Measurements from ENCODE around the gene GJA1. TPM values are rescaled to one million over a fixed set of nuclear protein-coding genes. Genes with fewer than 3 reads are reported as not detected.
"Not testable (repeated sequence)": the region's sequence is repeated elsewhere in the genome, so short reads cannot be mapped to it uniquely, and the experiment has no call there.

Gene GJA1
- total RNA-seq, 1 donor from 2014 or later, result 322 TPM

GRCh38 chr6:121434037-121434770, 1.2 kb upstream of the GJA1 start:
- intact Hi-C loops (cut with micrococcal nuclease), result loop anchor here (10.0 kb wide), 1 partner anchor 231 kb away; no protein-coding TSS in a partner anchor
- ATAC-seq, result peak; percentile 25
- no peak for DNase-seq

GRCh38 chr6:121436274-121436857, 920 bp downstream of the GJA1 start:
- ATAC-seq (peak; percentile 17), DNase-seq (no peak)
- intact Hi-C loops (cut with micrococcal nuclease), result loop anchor here (5.0 to 10.0 kb wide), 2 partner anchors 228 to 411 kb away; no protein-coding TSS in a partner anchor

- intact Hi-C loops (cut with micrococcal nuclease), result loop anchor here (5.0 to 10.0 kb wide), 2 partner anchors 228 to 410 kb away; no protein-coding TSS in a partner anchor
- ATAC-seq (peak; percentile 42), DNase-seq (peak; percentile 55)
Measured at GRCh38 chr6:121436960-121437850, 1.8 kb downstream of the GJA1 start.

- intact Hi-C loops (cut with micrococcal nuclease), result loop anchor here (5.0 to 10.0 kb wide), 2 partner anchors 227 to 409 kb away; no protein-coding TSS in a partner anchor
- DNase-seq (peak; percentile 53), ATAC-seq (peak; percentile 5)
Measured at GRCh38 chr6:121437851-121438651, 2.6 kb downstream of the GJA1 start.

- ATAC-seq, result no peak
- no peak for DNase-seq
- intact Hi-C loops (cut with micrococcal nuclease), result loop anchor here (5.0 to 10.0 kb wide), 2 partner anchors 226 to 408 kb away; no protein-coding TSS in a partner anchor
Measured at GRCh38 chr6:121438869-121439268, 3.4 kb downstream of the GJA1 start.

- DNase-seq, result no peak
- intact Hi-C loops (cut with micrococcal nuclease), result loop anchor here (5.0 to 10.0 kb wide), 2 partner anchors 225 to 408 kb away; no protein-coding TSS in a partner anchor
- no peak for ATAC-seq
Measured at GRCh38 chr6:121439475-121439874, 4.0 kb downstream of the GJA1 start.

- no peak for ATAC-seq
- intact Hi-C loops (cut with micrococcal nuclease), result loop anchor here (5.0 to 10.0 kb wide), 3 partner anchors 142 to 407 kb away; no protein-coding TSS in a partner anchor
Measured at GRCh38 chr6:121439926-121440325, 4.5 kb downstream of the GJA1 start.

GRCh38 chr6:121441477-121441876, 6.0 kb downstream of the GJA1 start:
- ATAC-seq (no peak), DNase-seq (no peak)
- intact Hi-C loops (cut with micrococcal nuclease), result loop anchor here (5.0 kb wide), 1 partner anchor 141 kb away; no protein-coding TSS in a partner anchor

More at GRCh38 chr6:121439926-121440325, 4.5 kb downstream of the GJA1 start:
- DNase-seq, result no peak

GRCh38 chr6:121442576-121442975, 7.1 kb downstream of the GJA1 start:
- ATAC-seq (peak; percentile 51), DNase-seq (no peak)
- intact Hi-C loops (cut with micrococcal nuclease), result loop anchor here (5.0 kb wide), 1 partner anchor 140 kb away; no protein-coding TSS in a partner anchor

GRCh38 chr6:121443971-121444541, 8.6 kb downstream of the GJA1 start:
- DNase-seq (no peak), ATAC-seq (peak; percentile 84)
- intact Hi-C loops (cut with micrococcal nuclease), result loop anchor here (5.0 kb wide), 1 partner anchor 138 kb away; no protein-coding TSS in a partner anchor

GRCh38 chr6:121446705-121447104, 11.3 kb downstream of the GJA1 start:
- DNase-seq; intact Hi-C loops (cut with micrococcal nuclease); ATAC-seq: not testable (repeated sequence)

GRCh38 chr6:121447746-121448145, 12.3 kb downstream of the GJA1 start:
- ATAC-seq; DNase-seq; intact Hi-C loops (cut with micrococcal nuclease): not testable (repeated sequence)

- intact Hi-C loops (cut with micrococcal nuclease), result not testable (repeated sequence)
Measured at GRCh38 chr6:121448528-121448927, 13.1 kb downstream of the GJA1 start.

GRCh38 chr6:121449331-121449730, 13.9 kb downstream of the GJA1 start:
- intact Hi-C loops (cut with micrococcal nuclease), result no loop called here
- ATAC-seq, result no peak

More at GRCh38 chr6:121448528-121448927, 13.1 kb downstream of the GJA1 start:
- not testable (repeated sequence) for DNase-seq, ATAC-seq

GRCh38 chr6:121450242-121450641, 14.8 kb downstream of the GJA1 start:
- intact Hi-C loops (cut with micrococcal nuclease), result no loop called here
- ATAC-seq (no peak), DNase-seq (no peak)

More at GRCh38 chr6:121449331-121449730, 13.9 kb downstream of the GJA1 start:
- DNase-seq, result no peak

GRCh38 chr6:121451250-121451649, 15.8 kb downstream of the GJA1 start:
- ATAC-seq, result peak; percentile 24
- no peak for DNase-seq
- intact Hi-C loops (cut with micrococcal nuclease), result no loop called here

- DNase-seq, result no peak
- intact Hi-C loops (cut with micrococcal nuclease), result no loop called here
- no peak for ATAC-seq
Measured at GRCh38 chr6:121453191-121453590, 17.7 kb downstream of the GJA1 start.

GRCh38 chr6:121460170-121460569, 24.7 kb downstream of the GJA1 start:
- intact Hi-C loops (cut with micrococcal nuclease), result no loop called here
- DNase-seq (no peak), ATAC-seq (peak; percentile 32)
